ENCODE measurements around the gene CTRB1.
A peak's percentile ranks its signal among the peaks of the same experiment; 100 is the strongest.
"Not testable (repeated sequence)": the region's sequence is repeated elsewhere in the genome, so short reads cannot be mapped to it uniquely, and the experiment has no call there.

Gene CTRB1

GRCh38 chr16:75240633-75241032 lies 21.8 kb downstream of the CTRB1 start:
- not testable (repeated sequence) for DNase-seq (ENCODE audit: low read depth in 2 of 2)

GRCh38 chr16:75241412-75241811 lies 22.6 kb downstream of the CTRB1 start:
- DNase-seq (ENCODE audit: low read depth in 2 of 2), result no peak

GRCh38 chr16:75241955-75242354 lies 23.2 kb downstream of the CTRB1 start:
- no peak for DNase-seq (ENCODE audit: low read depth in 2 of 2)

GRCh38 chr16:75242436-75243078 lies 23.8 kb downstream of the CTRB1 start:
- DNase-seq (ENCODE audit: low read depth in 2 of 2), result not testable (repeated sequence)

- DNase-seq (ENCODE audit: low read depth in 2 of 2), result no peak
Measured at GRCh38 chr16:75243667-75244224, 25.0 kb downstream of the CTRB1 start.

- no peak for DNase-seq (ENCODE audit: low read depth in 2 of 2)
Measured at GRCh38 chr16:75244225-75244809, 25.5 kb downstream of the CTRB1 start.

GRCh38 chr16:75244844-75245758 lies 26.3 kb downstream of the CTRB1 start:
- no peak for DNase-seq (ENCODE audit: low read depth in 2 of 2)

- no peak for DNase-seq (ENCODE audit: low read depth in 2 of 2)
Measured at GRCh38 chr16:75246504-75247205, 27.9 kb downstream of the CTRB1 start.

- no peak for DNase-seq (ENCODE audit: low read depth in 2 of 2)
Measured at GRCh38 chr16:75247249-75247648, 28.5 kb downstream of the CTRB1 start.

GRCh38 chr16:75248142-75248535 lies 29.4 kb downstream of the CTRB1 start:
- DNase-seq (ENCODE audit: low read depth in 2 of 2), result no peak

GRCh38 chr16:75248536-75249380 lies 30.0 kb downstream of the CTRB1 start:
- DNase-seq (ENCODE audit: low read depth in 2 of 2), result no peak

GRCh38 chr16:75249441-75249840 lies 30.7 kb downstream of the CTRB1 start:
- DNase-seq (ENCODE audit: low read depth in 2 of 2), result no peak

- no peak for DNase-seq (ENCODE audit: low read depth in 2 of 2)
Measured at GRCh38 chr16:75250089-75250808, 31.5 kb downstream of the CTRB1 start.

GRCh38 chr16:75250809-75251279 lies 32.1 kb downstream of the CTRB1 start:
- DNase-seq (ENCODE audit: low read depth in 2 of 2), result no peak

- peak; percentile 24 to 26 for DNase-seq (ENCODE audit: low read depth in 2 of 2)
Measured at GRCh38 chr16:75251280-75252048, 32.7 kb downstream of the CTRB1 start, which contains the start of gene BCAR1. TSS of gene BCAR1 (minus strand) at chr16:75251624. CDS start at chr16:75251482, 142 bp downstream.

- no peak for DNase-seq (ENCODE audit: low read depth in 2 of 2)
Measured at GRCh38 chr16:75252049-75252864, 33.5 kb downstream of the CTRB1 start.

GRCh38 chr16:75252946-75253911 lies 34.4 kb downstream of the CTRB1 start:
- no peak for DNase-seq (ENCODE audit: low read depth in 2 of 2)
